Activated CD4-positive, alpha-beta T cell treated with anti-CD3 and anti-CD28 coated beads, Interleukin-2, amount 10 ng/mL, durations not matched to agents 24 days and 14 days (primary cell): ENCODE data around the gene PPP6C. TPM values are rescaled to one million over a fixed set of nuclear protein-coding genes. Genes with fewer than 3 reads are reported as not detected.
"Not testable (repeated sequence)": the region's sequence is repeated elsewhere in the genome, so short reads cannot be mapped to it uniquely, and the experiment has no call there.

Experiments used
- DNase-seq: peaks from one replicate; pipeline ENCODE4 v3.0.0; 2022
- H3K27ac Mint-ChIP-seq: one replicate; pipeline ENCODE4 v1.8.0; 2022; ENCODE audit warnings: mild to moderate bottlenecking, mixed read lengths
- H3K27me3 Mint-ChIP-seq: one replicate; pipeline ENCODE4 v1.8.0; 2022; ENCODE audit warnings: mixed read lengths
- H3K36me3 Mint-ChIP-seq: one replicate; pipeline ENCODE4 v1.8.0; 2022; ENCODE audit warnings: low read depth, mild to moderate bottlenecking, mixed read lengths
- H3K4me1 Mint-ChIP-seq: one replicate; pipeline ENCODE4 v1.8.0; 2021; ENCODE audit warnings: mixed read lengths
- H3K4me3 Mint-ChIP-seq: one replicate; pipeline ENCODE4 v1.8.0; 2022; ENCODE audit warnings: mild to moderate bottlenecking, moderate library complexity, mixed read lengths
- H3K9me3 Mint-ChIP-seq: one replicate; pipeline ENCODE4 v1.8.0; 2021; ENCODE audit warnings: mixed read lengths
- intact Hi-C: fragments of 100-400 bp; cut with micrococcal nuclease; formaldehyde crosslinking; loops from one replicate; pipeline ENCODE4 v1.15.1; 2023
- total RNA-seq: library from RNA; stranded (reverse); gene quantifications from 2 replicates; pipeline ENCODE4 v1.2.3, GENCODE V29; 2022

PPP6C gene
- total RNA-seq, 1 donor from 2014 or later: 48.1 TPM

DNA sequence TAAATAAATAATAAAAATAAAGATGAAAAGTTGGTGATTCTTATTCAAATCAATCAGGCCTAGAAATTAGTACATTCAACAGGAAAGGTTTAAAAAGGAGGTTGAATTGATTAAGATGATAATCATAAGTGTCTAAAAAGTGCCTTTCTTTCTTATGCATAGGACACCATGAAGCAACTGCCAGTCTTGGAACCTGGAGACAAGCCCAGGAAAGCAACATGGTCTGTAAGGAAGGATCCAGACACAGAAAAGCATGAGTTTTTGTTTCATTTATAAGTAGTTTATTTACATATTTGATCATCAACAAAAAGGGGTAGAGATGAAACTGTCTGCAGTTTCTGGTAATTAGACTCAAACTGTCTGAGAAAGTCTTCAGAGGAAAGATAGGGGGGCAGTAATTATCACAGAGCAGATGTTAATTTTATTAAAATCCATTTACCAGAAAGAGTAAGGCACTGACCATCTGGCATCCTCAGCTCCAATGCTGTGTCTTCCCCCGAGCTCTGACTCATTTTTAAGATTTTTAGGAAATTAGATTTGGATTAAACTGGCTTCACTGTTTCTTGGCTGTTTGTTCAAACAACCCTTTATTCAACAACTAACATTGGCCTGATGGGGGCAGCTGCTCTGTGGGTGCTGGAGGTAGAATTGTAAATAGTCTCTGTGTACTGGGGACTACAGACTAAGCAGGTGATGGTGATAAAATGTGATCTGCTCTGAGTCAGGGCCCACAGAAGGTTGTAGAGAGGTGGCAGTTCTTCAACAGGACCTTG is 13.4 kb upstream of the PPP6C start:
- no peak overlapping the region for H3K4me3 Mint-ChIP-seq
- intact Hi-C loops: no loop called here
- no peak overlapping the region for H3K27ac Mint-ChIP-seq
- no peaks in the 10 kb centered on the region for H3K9me3 Mint-ChIP-seq
- DNase-seq: no peak
- H3K36me3 Mint-ChIP-seq: peaks cover 30% of the 10 kb centered on the region
- H3K27me3 Mint-ChIP-seq: peaks cover 2% of the 10 kb centered on the region
- peaks cover 9% of the 10 kb centered on the region for H3K4me1 Mint-ChIP-seq

GRCh38 chr9:125200216-125201047 is 10.8 kb upstream of the PPP6C start, which contains the start of gene RABEPK:
Gene RABEPK (plus strand): TSS chr9:125200542. CDS start chr9:125203014, 2,472 bp downstream.
- intact Hi-C loops: loop anchor here (1.0 to 2.0 kb wide), 3 partner anchors 11 to 60 kb away; partner anchors contain the start of genes GAPVD1, HSPA5 and PPP6C
- Mint-ChIP-seq H3K9me3 (no peaks in the 10 kb centered on the region), H3K36me3 (peaks cover 13% of the 10 kb centered on the region), H3K4me1 (peaks cover 14% of the 10 kb centered on the region), H3K27ac (peak within 1 kb of the TSS; percentile 92), H3K4me3 (peak within 1 kb of the TSS; percentile 95), H3K27me3 (peaks cover 5% of the 10 kb centered on the region)
- peak; percentile 98 for DNase-seq

DNA sequence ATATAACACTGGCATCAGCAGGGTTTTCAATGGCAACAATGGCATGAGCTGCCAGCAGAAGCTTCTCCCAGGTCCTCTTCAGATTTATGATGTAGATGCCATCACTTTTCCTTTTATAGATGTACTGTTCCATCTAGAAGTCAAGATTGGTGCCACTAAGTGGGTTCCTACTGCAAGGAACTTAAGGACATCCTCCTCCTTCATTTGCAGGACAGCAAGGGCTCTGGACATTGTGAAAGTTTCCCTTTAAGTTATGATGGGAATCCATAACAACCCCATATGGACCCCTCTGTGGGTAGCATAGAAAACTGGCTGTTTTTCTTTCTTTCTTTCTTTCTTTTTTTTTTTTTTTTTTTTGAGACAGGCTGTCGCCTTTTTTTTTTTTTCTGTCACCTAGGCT is 6.0 kb upstream of the PPP6C start:
- H3K9me3 Mint-ChIP-seq, H3K27me3 Mint-ChIP-seq, H3K27ac Mint-ChIP-seq, intact Hi-C loops, DNase-seq, H3K4me3 Mint-ChIP-seq, H3K36me3 Mint-ChIP-seq: not testable (repeated sequence)
- peaks cover 23% of the 10 kb centered on the region for H3K4me1 Mint-ChIP-seq

GRCh38 chr9:125194466-125194865 is 4.9 kb upstream of the PPP6C start:
- peaks cover 30% of the 10 kb centered on the region for H3K4me1 Mint-ChIP-seq
- DNase-seq, H3K27ac Mint-ChIP-seq, intact Hi-C loops, H3K9me3 Mint-ChIP-seq, H3K27me3 Mint-ChIP-seq, H3K36me3 Mint-ChIP-seq: not testable (repeated sequence)
- H3K4me3 Mint-ChIP-seq: peak overlapping the region; percentile 66

- peak overlapping the region; percentile 98 for H3K4me3 Mint-ChIP-seq
- no peaks in the 10 kb centered on the region for H3K27me3 Mint-ChIP-seq
- H3K27ac Mint-ChIP-seq: peak overlapping the region; percentile 96
- intact Hi-C loops: no loop called here
- no peaks in the 10 kb centered on the region for H3K9me3 Mint-ChIP-seq
- H3K4me1 Mint-ChIP-seq: peaks cover 37% of the 10 kb centered on the region
- H3K36me3 Mint-ChIP-seq: peaks cover 9% of the 10 kb centered on the region
- DNase-seq: peak; percentile 74
These were observed 778 bp upstream of the PPP6C start for GRCh38 chr9:125190361-125190801.

- H3K4me3 Mint-ChIP-seq: peak overlapping the region; percentile 98
- peaks cover 28% of the 10 kb centered on the region for H3K4me1 Mint-ChIP-seq
- H3K36me3 Mint-ChIP-seq: peaks cover 10% of the 10 kb centered on the region
- H3K9me3 Mint-ChIP-seq: no peaks in the 10 kb centered on the region
- intact Hi-C loops: loop anchor here (1.0 to 2.0 kb wide), 6 partner anchors 11 to 326 kb away; partner anchors contain the start of genes ARPC5L, GOLGA1, HSPA5 and RABEPK
- DNase-seq: peak; percentile 83
- peak overlapping the region; percentile 96 for H3K27ac Mint-ChIP-seq
- H3K27me3 Mint-ChIP-seq: no peaks in the 10 kb centered on the region
These were observed 617 bp downstream of the PPP6C start for GRCh38 chr9:125189011-125189360.

GRCh38 chr9:125183561-125183960 is 6.0 kb downstream of the PPP6C start:
- H3K9me3 Mint-ChIP-seq: peaks cover 5% of the 10 kb centered on the region
- DNase-seq: no peak
- no peaks in the 10 kb centered on the region for H3K27me3 Mint-ChIP-seq
- no peak overlapping the region for H3K4me3 Mint-ChIP-seq
- peaks cover 29% of the 10 kb centered on the region for H3K4me1 Mint-ChIP-seq
- no peak overlapping the region for H3K27ac Mint-ChIP-seq
- intact Hi-C loops: no loop called here
- peaks cover 28% of the 10 kb centered on the region for H3K36me3 Mint-ChIP-seq

GRCh38 chr9:125183054-125183453 is 6.5 kb downstream of the PPP6C start:
- H3K27me3 Mint-ChIP-seq: no peaks in the 10 kb centered on the region
- peaks cover 29% of the 10 kb centered on the region for H3K4me1 Mint-ChIP-seq
- intact Hi-C loops: no loop called here
- H3K4me3 Mint-ChIP-seq: no peak overlapping the region
- peaks cover 27% of the 10 kb centered on the region for H3K36me3 Mint-ChIP-seq
- no peak overlapping the region for H3K27ac Mint-ChIP-seq
- no peak for DNase-seq
- H3K9me3 Mint-ChIP-seq: peaks cover 5% of the 10 kb centered on the region

GRCh38 chr9:125181756-125182155 is 7.8 kb downstream of the PPP6C start:
- H3K9me3 Mint-ChIP-seq, H3K4me3 Mint-ChIP-seq, DNase-seq, intact Hi-C loops, H3K27ac Mint-ChIP-seq, H3K27me3 Mint-ChIP-seq: not testable (repeated sequence)
- Mint-ChIP-seq H3K36me3 (peaks cover 21% of the 10 kb centered on the region), H3K4me1 (peaks cover 22% of the 10 kb centered on the region)

- no peak for DNase-seq
- intact Hi-C loops: no loop called here
- H3K4me3 Mint-ChIP-seq: no peak overlapping the region
- peaks cover 23% of the 10 kb centered on the region for H3K36me3 Mint-ChIP-seq
- no peak overlapping the region for H3K27ac Mint-ChIP-seq
- H3K9me3 Mint-ChIP-seq: peaks cover 5% of the 10 kb centered on the region
- H3K27me3 Mint-ChIP-seq: no peaks in the 10 kb centered on the region
- H3K4me1 Mint-ChIP-seq: peaks cover 28% of the 10 kb centered on the region
These were observed 8.7 kb downstream of the PPP6C start for GRCh38 chr9:125180876-125181275.

GRCh38 chr9:125179776-125180175 is 9.8 kb downstream of the PPP6C start:
- Mint-ChIP-seq H3K36me3 (peaks cover 24% of the 10 kb centered on the region), H3K4me1 (peaks cover 27% of the 10 kb centered on the region)
- intact Hi-C loops, H3K27me3 Mint-ChIP-seq, H3K27ac Mint-ChIP-seq, H3K4me3 Mint-ChIP-seq, DNase-seq, H3K9me3 Mint-ChIP-seq: not testable (repeated sequence)

GRCh38 chr9:125177888-125178287 is 11.7 kb downstream of the PPP6C start:
- peaks cover 23% of the 10 kb centered on the region for H3K4me1 Mint-ChIP-seq
- peaks cover 18% of the 10 kb centered on the region for H3K36me3 Mint-ChIP-seq
- no peak for DNase-seq
- H3K27ac Mint-ChIP-seq: no peak overlapping the region
- H3K9me3 Mint-ChIP-seq: peaks cover 2% of the 10 kb centered on the region
- H3K4me3 Mint-ChIP-seq: no peak overlapping the region
- H3K27me3 Mint-ChIP-seq: no peaks in the 10 kb centered on the region
- intact Hi-C loops: no loop called here

- intact Hi-C loops: no loop called here
- H3K27ac Mint-ChIP-seq: no peak overlapping the region
- H3K4me3 Mint-ChIP-seq: no peak overlapping the region
- H3K4me1 Mint-ChIP-seq: peaks cover 29% of the 10 kb centered on the region
- no peaks in the 10 kb centered on the region for H3K9me3 Mint-ChIP-seq
- H3K27me3 Mint-ChIP-seq: no peaks in the 10 kb centered on the region
- peaks cover 18% of the 10 kb centered on the region for H3K36me3 Mint-ChIP-seq
- DNase-seq: no peak
These were observed 13.0 kb downstream of the PPP6C start for GRCh38 chr9:125176636-125177035.
